Measurements from ENCODE around the gene ALPG.
"Not testable (repeated sequence)": the region's sequence is repeated elsewhere in the genome, so short reads cannot be mapped to it uniquely, and the experiment has no call there.

The ALPG gene

DNA sequence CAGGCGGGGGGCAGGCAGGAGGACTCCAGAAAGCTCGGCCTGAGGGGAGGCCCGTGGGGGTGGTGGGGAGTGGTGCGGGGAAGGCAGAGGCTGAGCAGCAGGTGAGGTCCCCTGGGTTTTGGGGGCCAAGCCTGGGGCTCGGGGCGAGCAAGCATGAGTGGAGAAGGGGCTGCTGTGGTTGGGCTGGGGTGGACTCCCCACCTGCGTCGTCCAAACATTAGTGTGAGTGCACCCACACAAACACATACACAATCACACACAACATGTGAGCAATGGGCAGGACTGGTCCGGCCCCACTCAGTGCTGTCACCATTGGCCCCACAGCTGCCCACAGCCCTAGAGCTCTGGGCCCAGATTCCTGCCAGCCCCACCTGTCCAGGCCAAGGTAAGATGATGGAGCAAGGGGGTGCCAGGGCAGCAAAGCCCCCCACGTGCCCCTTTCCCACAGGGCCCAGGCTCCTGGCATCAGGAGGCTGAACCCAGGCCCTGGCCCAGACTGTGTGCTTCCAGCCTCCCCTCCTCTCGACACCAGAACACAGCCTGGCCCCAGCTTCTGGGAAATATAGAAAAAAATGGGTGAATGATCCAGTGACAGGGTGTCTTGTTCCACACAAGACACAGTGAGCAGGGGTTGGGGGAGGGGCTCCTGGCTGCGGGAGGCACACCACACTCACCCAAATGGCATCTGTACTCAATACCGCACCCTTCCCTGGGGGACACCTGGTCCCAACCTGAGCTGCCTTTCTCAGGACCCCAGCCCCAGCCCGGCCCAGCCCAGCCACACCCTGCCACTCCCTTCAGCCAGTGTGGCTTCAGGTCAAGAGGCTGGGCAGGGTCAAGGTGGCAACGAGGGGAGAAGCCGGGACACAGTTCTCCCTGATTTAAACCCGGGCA lies 28.6 kb upstream of the ALPG start:
- DNase-seq, result no peak

- DNase-seq, result not testable (repeated sequence)
Measured at GRCh38 chr2:232378735-232379151, 27.9 kb upstream of the ALPG start, which contains the start of gene ALPP. TSS of gene ALPP (plus strand) at chr2:232378751. CDS start at chr2:232378803, 52 bp downstream.

DNA sequence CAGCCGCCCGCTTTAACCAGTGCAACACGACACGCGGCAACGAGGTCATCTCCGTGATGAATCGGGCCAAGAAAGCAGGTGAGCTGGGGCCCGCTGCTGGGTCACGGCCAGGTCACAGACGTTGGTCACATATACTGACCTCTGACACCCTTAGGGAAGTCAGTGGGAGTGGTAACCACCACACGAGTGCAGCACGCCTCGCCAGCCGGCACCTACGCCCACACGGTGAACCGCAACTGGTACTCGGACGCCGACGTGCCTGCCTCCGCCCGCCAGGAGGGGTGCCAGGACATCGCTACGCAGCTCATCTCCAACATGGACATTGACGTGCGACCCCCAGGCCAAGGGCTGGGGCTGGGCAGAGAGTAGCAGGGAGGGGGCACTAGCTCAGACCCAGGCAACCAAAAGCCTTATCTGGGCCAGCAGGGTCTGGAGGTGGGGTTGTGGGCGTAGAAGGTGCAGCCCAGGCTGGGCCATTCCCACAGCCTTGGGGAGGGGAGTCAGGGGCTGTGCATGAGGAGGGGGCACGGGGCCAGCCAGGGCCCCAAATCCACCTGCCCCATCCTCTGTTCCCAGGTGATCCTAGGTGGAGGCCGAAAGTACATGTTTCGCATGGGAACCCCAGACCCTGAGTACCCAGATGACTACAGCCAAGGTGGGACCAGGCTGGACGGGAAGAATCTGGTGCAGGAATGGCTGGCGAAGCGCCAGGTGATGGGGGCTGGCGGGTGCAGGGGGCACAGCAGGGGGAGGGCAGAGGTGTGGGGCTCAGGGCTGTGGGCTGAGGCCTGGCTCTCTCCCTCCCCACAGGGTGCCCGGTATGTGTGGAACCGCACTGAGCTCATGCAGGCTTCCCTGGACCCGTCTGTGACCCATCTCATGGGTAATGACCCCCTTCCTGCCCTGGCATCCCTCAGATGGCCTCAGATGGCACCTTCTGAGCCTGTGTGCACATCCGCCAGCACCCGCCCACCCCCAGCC lies 26.7 kb upstream of the ALPG start:
- not testable (repeated sequence) for DNase-seq

GRCh38 chr2:232381204-232382031 lies 25.2 kb upstream of the ALPG start:
- DNase-seq, result not testable (repeated sequence)

GRCh38 chr2:232382331-232383225 lies 24.1 kb upstream of the ALPG start:
- DNase-seq, result no peak

GRCh38 chr2:232384466-232384865 lies 22.2 kb upstream of the ALPG start:
- no peak for DNase-seq

DNA sequence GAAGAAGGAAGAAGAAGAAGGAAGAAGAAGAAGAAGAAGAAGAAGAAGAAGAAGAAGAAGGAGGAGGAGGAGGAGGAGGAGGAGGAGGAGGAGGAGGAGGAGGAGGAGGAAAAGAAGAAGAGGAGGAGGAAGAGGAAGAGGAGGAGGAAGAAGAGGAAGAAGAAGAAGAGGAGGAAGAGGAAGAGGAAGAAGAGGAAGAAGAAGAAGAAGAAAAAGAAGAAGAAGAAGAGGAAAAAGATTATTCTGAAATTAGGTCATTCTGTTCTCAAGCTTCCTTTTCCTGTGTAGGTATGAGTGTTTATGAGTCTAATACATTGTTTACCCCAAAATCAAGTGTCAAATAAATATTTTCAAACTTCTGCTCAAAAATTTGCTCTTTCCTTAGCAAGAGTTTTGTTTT lies 21.6 kb upstream of the ALPG start:
- not testable (repeated sequence) for DNase-seq

GRCh38 chr2:232385660-232386489 lies 20.8 kb upstream of the ALPG start:
- DNase-seq, result peak; percentile 9

DNA sequence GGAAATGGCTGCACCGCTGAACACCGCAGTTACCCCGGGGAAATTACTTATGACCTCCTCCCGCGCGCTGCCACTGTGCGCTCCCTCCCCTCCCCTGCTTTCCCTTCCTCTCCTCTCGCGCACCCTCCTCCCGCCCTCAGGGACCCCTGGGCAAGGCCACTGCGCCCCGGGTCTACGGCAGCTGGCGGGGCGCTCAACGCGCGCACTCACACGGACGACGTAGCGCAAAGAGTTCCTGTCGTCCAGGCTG lies 20.2 kb upstream of the ALPG start:
- DNase-seq, result no peak

- DNase-seq, result no peak
Measured at GRCh38 chr2:232386740-232387450, 19.7 kb upstream of the ALPG start.

DNA sequence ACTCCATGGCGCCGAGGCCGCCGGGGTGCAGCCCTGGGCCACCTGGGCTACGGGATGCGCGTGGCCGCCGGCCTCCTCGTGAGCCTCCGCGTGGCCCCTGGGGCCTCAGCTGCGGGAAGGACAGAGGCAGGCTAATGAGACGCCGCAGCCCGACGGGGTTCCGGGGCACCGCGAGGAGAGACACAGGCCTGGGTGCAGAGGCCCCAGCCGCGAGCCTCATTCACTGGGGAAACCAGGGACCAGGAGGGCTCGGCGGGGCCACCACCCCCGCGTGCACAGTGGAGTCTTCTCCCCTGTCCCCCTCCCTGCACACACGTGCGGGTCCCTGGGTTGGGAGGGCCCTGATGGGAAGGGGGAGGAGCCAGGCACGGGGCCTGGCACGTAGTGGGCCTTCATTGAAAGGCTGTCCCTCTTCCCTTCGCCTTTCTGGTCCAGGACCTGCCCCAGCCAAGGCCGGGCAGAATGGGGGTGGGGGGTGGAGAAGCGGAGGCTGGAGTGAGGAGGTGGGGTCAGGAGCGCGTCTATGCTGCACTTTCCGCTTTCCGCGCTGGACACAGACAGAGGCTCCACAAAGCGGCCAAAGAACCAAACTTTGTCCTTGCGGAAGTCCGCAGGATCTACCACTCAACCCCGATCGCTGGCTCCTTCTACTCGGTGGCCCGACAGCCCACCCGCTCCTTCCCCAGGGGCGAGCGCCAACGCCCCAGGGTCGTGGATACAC lies 19.0 kb upstream of the ALPG start:
- DNase-seq, result no peak

DNA sequence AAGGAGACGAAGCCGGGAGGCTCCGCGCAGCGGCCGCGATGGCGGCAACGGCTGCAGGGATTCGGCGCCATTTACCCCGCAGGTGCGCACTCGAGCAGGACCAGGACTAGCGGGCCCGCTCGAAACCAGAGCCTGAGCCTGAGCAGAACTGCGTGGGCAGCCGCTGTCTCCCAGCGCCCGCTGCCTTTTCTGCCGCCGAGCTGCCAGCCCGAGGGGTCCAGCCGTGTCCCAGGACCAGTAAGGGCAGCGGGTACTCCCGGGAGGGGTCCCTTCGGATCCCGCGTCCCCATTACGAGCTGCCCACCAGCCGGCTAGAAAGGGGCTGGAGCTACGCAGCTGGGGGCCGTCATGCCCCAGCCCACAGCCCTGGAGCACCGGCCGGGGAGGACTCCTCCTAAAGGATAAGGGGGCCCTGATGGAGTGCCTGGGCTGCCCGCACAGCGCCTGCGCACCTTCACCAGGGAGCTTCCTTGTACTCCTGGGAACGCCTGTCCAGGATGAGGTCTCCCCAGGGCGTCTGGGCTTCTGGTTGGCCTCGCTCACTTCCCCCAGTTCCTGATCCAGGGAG lies 18.2 kb upstream of the ALPG start:
- no peak for DNase-seq

- DNase-seq, result no peak
Measured at GRCh38 chr2:232389327-232389726, 17.3 kb upstream of the ALPG start.

GRCh38 chr2:232390661-232391060 lies 16.0 kb upstream of the ALPG start:
- no peak for DNase-seq

GRCh38 chr2:232393556-232393955 lies 13.1 kb upstream of the ALPG start:
- DNase-seq, result no peak

GRCh38 chr2:232394431-232394830 lies 12.2 kb upstream of the ALPG start:
- DNase-seq, result not testable (repeated sequence)

GRCh38 chr2:232395586-232395985 lies 11.1 kb upstream of the ALPG start:
- DNase-seq, result no peak

DNA sequence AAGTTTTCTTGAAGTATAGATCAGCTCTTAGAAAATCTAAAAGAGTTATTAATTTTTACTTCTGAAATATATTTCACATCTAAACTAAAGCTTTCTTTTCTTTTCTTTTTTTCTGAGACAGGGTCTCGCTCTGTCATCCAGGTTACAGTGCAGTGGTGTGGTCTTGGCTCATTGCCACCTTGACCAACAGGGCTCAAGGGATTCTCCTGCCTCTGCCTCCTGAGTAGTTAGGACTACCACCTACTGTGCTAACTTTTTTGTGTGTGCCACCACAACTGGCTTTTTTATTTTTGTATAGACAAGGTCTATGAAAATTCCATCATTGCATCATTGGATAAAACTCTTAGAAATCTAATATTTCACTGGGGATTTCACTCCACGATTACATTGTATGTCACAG lies 10.0 kb upstream of the ALPG start:
- DNase-seq, result no peak

Data from DMS79 treated with DMSO at 0.1 percent for 48 hours (cell line).